GM21786 (cell line): Measurements from ENCODE around the gene RNF113B.
A peak's percentile ranks its signal among the peaks of the same experiment; 100 is the strongest.

ENCODE experiments used
- ATAC-seq: cut with Tn5 transposase; IDR thresholded peaks from one replicate; pipeline ENCODE4 v1.9.1; 2021; ENCODE audit not compliant: unreplicated experiment

RNF113B gene

DNA sequence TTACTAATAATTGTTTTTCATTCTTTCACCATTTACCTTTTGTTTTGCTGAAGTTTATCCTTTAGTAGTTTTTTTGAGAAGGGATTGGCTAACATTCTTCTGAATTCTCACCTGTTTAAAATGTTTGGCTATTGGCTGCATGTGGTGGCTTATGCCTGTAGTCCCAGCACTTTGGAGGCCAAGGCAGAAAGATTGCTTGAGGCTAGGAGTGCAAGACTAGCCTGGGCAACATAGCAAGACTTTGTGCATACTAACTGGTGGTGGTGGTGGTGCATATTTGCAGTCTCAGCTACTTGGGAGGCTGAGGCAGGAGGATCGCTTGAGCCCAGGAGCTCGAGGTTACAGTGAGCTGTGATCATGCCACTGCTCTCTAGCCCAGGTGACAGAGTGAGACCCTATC is 27.5 kb upstream of the RNF113B start:
- no peak for ATAC-seq

DNA sequence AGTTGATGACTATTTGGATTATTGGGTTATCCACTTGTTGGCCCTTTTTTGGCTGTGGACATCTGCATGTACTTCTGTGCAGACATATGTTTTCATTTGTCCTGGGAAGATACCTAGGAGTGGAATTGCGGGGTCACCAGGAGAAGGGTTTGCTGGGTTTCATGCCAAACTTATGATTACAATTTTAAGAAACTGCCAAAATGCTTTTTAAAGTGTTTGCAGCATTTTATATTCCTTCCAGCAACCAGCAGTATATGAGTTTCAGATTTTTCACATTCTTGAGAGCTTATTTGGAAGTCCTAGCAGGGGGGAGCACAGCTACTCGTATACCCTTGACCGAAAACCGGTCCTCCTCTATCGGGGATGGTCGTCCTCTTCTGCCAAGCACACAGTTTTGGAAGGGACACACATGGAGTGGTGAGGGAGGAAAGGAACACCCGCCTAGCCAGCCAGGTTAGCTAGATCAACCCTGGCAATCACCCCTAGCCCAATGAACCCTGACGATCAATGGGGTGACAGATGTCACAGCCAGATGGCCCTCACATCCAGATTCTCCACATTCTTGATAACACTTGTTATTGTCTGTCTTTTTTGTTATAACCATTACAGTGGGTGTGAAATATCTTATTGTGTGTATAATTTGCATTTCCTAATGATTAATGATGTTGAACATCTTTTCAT is 26.7 kb upstream of the RNF113B start:
- no peak for ATAC-seq

DNA sequence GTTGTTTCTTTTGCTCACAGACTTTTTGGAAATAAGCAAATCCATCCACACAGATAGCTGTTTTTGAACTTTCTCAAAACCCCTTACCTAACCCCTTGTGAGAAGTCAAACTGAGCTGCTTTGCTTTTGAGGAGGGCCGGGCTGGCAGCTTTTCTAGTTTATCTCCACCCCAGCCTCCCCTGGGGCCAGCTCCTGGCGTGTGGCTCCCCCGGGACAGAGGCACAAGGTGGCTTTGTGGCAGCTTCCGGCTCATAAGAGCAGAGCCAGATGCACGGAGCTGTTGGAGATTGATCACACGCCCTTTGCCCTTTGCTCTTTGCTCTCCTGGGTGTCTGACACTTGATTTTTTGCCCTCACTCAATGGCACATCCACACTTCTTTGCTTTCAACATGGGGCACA is 24.9 kb upstream of the RNF113B start:
- peak; percentile 51 for ATAC-seq

DNA sequence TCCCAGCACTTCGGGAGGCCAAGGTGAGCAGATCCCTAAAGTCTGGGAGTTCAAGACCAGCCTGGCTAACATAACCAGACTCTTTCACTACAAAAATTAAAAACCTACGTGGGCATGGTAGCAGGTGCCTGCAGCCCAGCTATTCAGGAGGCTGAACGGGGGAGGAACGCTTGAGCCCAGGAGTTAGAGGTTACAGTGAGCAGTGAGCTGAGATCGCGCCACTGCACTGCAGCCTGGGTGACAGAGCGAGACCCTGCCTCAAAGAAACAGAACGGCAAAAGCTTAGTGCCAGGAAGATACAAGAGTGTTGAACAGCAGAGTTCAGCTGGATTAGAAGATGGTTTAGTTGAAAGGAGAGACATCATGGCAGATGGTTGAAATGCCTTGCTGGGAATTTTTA is 24.1 kb upstream of the RNF113B start:
- ATAC-seq, result no peak

DNA sequence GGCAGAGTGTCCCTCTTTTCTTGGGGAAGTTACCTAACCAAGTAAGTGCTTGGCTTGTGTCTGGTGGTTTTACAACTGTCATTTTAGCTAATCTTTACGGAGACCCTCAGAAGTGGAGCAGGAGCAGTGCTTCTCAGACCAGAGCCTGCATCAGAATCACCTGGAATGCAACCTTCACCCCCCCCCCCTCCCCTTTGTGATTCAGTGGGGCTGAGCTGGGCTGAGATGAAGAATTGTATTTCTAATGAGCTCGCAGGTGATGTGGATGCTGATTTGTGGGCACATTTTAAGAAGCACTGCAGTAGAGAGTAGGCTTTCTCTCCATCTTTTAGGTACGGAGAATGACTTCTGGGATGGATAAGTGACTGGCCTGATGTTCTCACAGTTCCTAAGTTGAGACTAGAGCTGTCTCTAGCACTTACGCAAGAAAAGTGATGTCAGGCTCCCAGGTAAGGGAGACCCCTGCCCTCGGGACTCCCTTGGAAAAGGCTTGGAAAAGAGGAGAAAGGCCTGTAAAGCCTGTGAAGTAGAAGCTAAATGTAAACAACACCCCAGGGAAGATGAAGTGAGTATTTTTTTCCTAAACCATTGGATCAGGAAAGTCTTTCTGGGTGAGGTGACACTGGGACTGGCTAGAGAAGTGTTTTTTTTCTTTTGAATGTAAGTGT is 23.3 kb upstream of the RNF113B start:
- ATAC-seq, result no peak

DNA sequence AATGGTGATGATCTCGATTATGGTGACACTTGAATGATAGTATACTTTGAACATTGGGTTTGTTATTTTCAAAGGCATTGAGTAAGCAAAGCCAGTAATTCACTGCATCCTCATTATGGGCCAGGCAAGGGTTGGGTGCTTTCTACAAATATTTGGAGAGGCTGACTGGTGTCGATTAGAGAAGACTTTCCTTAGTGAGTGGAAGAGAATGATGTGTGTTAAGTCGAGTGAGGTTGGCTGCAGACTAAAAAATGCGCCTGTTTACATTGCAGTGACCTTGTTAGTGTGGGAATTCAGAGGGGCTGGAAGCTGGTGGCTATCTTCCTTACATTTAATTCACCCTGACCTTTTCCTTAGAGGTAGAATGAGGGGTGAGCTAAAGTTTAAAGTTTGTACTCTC is 22.4 kb upstream of the RNF113B start:
- ATAC-seq, result no peak

DNA sequence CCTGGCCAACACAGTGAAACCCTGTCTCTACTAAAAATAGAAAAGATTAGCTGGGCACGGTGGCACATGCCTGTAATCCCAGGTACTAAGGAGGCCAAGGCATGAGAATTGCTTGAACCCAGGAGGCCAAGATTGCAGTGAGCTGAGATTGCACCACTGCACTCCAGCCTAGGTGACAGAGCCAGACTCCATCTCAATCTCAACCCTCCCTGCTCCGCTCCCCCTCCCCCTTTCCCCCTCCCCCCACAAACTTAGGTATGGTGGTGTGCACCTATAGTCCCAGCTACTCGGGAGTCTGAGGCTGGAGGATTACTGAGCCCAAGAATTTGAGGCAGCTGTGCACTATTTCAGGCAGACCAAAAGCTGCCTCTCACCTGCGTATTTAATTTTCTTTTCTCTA is 21.6 kb upstream of the RNF113B start:
- ATAC-seq, result no peak

DNA sequence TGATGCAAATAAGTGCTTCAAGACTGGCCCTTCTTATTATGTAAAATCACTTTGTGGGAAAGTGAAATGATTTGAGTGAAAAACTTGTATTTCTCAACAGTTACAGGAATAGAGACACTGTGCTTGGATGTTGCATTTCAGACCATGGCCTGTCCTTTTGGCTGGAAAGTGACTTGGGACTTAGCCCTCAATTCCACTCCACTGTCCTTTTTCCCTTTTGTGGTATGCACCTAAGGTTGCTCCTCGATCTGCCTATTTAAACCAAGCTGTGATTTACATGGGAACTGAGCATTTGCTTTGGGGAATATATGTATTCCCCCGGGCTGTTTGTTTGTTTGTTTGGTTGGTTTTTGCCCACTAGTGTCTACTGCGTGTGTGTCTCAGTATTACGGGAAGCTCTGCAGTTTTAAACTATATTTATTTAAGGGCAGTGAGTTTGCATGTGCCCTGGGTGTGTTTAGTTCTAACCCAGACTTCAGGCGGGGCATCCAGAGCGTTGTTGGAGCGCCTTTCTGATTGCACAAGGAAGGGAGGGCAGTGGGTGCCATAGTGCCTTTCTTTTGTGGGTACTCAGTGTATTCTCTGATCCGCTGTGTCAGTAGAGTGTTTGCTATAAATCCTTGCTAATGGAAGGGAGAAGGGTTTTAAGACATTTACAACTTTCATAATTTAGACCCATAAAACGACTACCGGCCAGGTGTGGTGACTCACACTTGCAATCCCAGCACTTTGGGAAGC is 18.2 kb upstream of the RNF113B start:
- no peak for ATAC-seq

DNA sequence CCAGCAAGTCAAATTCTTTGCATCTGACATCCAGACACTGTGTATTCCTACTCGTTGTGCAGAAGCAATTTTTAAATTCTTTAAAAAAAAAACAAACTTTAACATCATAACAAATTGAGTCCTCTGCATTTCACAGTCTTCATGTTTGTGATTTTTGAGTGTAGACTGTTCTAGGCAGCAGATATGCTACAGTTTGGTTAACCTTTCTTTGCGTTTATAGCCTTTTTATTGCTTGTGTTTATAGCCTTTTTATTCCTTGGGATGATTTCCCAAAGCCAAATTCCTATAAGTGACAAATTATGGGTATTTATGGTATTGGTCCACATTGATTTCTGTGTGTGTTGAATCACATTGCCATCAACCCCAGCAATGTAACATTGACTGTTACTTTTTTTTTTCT is 14.9 kb upstream of the RNF113B start:
- ATAC-seq, result no peak

DNA sequence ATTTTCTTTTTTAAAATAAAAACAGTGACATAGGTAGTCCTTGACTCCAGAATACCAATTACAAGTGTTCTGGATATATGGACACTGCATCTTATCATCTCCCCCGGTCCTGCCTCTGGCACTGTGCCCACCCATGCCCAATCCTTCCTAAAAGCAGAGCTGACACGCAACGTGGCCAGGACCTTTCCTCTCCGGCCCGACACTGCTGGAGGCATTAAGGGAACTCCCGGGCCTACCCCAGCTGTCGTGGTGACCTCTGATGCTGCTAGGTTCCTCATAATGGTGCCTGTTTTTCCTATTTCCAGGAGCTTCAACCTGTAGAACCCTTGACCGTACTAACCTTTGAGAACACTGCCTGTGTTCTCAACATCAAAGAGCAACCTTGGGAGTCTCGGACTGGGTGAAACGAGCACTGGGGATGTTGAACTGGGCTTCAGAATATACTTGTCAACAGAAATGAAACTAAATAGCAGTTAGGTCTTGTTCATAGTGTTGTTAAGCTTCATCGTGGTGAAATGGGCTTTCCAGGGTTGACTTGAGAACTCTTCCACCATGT is 13.9 kb upstream of the RNF113B start:
- no peak for ATAC-seq

DNA sequence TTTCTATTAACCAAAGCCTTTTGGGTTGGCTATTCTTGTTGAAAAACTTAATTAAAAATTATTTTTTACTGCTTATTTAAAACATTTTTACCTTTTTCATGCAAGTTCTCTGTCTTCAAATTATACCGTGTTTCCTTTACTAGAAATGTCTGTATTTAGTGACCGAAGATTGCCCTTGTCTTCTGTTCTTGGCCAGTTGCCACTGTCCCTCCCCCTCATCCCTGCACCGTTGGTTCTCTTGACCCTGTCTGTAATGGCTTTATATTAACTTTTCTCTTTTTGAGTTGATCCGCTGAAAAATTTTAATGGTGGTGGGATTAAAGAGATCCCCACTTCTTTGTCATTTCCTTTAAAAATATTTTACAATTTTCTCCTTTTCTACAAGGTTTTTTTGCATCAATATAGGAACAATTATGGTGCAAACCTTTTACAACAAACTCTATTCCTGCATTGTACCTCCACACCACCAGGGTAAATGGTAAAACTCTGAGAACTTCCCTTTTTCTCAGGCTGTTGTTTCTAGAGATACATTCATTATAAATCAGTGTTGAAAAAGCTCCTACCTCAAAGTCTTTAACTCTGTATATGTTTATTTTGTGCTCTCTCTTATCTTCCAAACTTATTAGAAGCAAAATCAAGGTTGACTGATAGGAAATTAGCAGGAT is 12.9 kb upstream of the RNF113B start:
- ATAC-seq, result no peak

DNA sequence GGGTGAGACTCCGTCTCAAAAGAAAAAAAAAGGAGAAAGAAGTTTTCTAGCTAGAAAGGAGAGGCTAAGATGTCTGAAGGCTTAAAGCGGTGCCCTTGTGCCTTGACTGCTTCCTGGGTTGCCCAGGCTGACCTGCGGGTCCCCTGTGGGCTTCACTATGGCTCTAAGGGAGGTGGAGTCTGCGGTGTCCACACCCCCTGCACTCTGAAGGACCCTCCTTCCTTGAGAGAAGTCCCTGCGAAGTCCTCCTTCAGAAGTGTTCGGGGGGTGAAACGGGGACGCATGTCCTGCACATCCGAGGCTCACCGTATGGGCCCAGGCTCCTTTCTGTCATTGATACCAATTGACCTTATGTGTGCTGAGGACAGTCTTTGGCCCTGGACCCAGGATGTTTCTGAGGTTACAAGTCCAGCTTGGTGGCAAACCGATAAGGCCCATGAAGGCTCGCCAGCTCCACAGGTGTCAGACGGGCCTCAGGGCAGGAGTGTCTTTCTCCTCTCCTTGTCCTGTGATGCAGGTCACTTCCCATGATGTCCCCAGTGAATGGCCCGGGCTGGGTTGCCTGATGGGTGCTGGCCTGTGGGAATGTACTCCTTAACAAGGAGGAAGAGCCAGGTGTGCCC is 11.6 kb upstream of the RNF113B start:
- no peak for ATAC-seq

DNA sequence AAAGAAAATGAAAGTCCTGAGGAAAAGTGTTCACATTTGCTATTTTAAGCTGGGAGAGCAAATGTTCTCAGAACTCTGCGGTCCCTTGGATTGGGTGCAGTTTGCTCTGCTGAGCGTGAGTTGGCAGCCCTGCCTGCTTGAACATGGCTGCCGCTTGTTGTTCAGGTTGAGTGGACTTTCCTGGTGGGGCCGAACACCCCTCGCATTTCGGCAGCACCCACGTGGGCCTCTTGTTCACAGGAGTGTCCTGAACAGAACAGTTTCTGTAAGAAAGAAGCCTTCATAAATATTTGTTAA is 10.8 kb upstream of the RNF113B start:
- ATAC-seq, result no peak

DNA sequence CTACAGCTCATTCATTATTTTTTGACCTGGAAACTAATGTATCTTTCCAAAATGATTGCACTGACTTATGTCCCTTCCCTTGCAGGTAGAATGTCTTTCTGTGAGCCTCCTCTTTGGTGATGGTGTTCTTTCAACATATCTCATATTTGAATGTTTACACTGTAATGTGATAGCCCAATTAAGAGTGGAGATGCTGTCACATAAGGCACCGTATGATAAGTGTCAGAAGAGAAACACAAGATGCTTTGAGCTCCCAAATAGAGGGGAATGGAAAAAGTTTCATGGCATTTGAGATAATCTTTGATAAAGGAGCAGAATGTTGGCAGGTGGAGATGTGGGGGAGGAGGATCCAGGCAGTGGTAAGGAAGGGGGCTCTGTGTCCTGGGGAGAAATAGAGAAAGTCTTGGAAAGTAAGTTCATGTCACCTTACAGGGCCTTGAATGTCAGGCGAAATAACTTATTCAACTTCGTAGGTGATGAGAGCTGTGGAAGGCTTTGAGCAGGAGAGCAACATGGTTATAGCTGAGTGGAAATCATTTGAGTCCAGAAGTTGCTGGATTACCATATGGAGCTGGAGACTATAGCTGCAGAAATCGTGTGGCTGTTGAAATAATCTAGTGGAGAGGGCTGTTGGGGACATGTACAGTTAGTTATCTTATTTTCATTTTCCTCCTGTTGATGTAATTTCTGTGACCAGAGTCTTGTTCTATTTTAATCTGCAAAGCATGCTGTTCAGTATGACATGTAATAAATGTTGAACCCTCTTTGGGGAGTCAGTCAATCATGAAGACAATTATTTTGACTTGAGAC is 10.3 kb upstream of the RNF113B start:
- ATAC-seq, result no peak

DNA sequence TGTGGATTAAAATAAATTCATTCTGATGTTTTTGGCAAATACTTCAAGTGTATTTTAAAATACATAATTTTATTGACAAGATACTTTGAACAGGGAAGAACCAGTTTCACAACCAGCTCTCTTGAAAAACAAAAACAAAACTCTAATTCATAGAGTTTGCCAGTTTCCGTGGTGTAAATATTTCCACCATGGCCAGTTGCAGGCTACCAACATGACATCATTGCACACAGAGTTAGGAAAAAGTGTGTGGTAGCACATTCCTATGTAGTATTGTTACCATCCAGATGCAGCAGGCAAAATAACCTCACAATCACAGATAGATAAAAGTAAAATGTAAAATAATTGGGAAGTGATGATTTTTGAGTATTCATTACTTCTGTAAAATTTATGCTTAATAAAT is 7.7 kb upstream of the RNF113B start:
- no peak for ATAC-seq

DNA sequence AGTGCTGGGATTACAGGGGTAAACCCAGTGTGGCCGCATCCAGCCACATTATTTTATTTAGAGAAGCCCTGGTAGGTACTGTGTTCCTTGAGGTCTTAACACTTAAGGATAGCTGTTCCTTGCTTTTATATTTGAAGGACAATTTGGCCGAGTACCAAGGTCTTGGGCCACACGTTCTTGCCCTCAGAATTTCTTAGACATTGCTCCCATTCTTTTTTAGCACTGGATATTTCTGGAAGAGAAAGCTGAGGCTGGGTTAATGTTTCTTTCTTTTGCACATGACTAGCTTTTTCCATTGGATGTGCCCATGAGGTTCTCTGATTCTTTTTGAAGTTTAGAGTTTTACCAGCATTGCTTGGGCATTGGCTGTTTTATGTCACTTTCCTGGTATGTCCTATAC is 5.5 kb upstream of the RNF113B start:
- ATAC-seq, result no peak

DNA sequence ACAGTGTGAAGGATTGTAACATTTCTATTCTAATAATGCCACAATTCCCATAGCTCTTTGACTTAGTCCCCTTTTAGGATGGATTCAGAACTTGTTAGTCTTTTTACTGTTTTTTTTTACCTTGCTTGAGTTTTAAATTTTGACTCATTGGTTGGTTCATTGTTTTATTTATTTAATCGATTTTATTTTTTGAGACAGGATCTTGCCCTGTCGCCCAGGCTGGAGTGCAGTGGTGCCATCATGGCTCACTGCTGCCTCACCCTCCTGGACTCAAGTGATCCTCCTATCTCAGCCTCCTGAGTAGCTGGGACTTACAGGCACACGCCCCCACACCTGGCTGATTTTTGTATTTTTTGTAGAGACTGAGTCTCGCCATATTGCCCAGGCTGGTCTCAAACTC is 5.1 kb upstream of the RNF113B start:
- ATAC-seq, result no peak

DNA sequence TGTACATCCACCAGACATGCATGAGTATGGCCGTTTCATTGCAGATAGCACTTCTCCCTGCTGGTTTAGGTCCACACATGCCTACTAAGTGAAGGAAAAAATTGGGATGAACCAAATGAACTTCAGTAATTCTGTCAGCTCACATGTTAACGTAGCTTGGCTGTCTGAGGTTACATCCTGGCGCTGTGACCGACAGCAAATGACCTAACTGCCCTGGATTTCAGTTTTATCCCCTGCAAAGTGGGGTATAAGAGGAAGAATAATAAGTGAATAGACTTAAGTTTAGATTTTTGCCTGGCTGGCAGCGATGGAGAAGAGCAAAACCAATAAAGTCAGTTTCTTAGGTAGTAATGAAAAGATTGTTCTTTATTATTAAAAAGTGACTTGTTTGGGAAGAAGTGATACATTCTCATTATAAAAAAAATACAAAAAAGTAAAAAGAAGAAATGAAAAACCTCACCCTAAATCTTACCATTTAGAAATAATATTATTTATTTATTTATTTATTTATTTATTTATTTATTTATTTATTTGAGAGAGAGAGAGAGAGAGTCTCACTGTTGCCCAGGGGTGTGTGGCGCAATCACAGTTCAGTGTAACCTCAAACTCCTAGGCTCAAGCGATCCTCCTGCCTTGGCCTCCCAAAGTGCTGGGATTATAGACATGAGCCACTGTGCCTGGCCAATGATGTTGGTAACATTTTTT is 4.2 kb upstream of the RNF113B start:
- no peak for ATAC-seq

DNA sequence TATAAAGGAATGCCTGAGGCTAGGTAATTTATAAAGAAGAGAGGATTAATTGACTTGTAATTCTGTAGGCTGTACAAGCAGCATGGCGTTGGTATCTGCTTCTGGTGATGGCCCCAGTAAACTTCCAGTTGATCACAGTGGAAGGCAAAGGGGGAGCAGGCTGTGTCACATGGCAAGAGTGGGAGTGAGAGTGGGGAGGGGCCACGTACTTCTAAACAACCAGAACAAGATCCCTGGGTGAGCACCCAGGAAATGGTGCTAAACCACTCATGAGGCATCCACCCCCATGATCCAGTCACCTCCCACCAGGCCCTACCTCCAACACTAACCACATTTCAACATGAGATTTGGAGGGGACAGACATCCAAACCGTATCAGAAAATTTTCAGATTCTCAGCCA is 3.0 kb upstream of the RNF113B start:
- no peak for ATAC-seq

DNA sequence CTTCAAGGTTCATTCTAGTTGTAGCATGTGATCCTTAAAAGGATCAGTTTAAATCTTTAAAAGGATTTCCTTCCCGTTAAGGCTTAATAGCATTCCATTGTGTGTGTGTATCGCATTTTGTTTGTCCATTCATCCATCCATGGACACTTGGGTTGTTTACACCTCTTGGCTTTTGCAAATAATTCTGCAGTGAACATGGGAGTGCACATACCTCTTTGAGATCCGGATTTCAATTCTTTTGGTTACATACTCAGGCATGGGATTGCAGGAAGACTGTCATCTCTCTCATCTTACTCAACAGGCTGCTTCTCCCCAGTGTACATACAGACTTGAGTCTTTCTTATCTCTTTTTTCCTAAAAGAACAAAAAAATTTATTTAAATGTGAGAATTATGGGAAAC is 1.2 kb downstream of the RNF113B start:
- ATAC-seq, result no peak
